Activated T-cell treated with anti-CD3 and anti-CD28 coated beads for 24 hours (primary cell): ENCODE measurements around the gene HIP1.
"Not testable (repeated sequence)": the region's sequence is repeated elsewhere in the genome, so short reads cannot be mapped to it uniquely, and the experiment has no call there.

ENCODE experiments used
- DNase-seq: peaks from one replicate; pipeline ENCODE4 v3.0.0-alpha.2; 2020; ENCODE audit warnings: low read depth

Gene HIP1

GRCh38 chr7:75716992-75717626 lies 21.6 kb downstream of the HIP1 start:
- DNase-seq = no peak

GRCh38 chr7:75715864-75716263 lies 22.9 kb downstream of the HIP1 start:
- DNase-seq = no peak

GRCh38 chr7:75712517-75713361 lies 26.0 kb downstream of the HIP1 start:
- DNase-seq = no peak

- no peak for DNase-seq
These were observed 26.9 kb downstream of the HIP1 start for GRCh38 chr7:75711656-75712514.

- DNase-seq = no peak
These were observed 27.7 kb downstream of the HIP1 start for GRCh38 chr7:75711076-75711475.

GRCh38 chr7:75704928-75705327 lies 33.8 kb downstream of the HIP1 start:
- DNase-seq = no peak

- no peak for DNase-seq
These were observed 36.2 kb downstream of the HIP1 start for GRCh38 chr7:75702515-75702914.

GRCh38 chr7:75699993-75700392 lies 38.7 kb downstream of the HIP1 start:
- DNase-seq = no peak

- no peak for DNase-seq
These were observed 40.4 kb downstream of the HIP1 start for GRCh38 chr7:75698358-75698757.

GRCh38 chr7:75696263-75697037 lies 42.3 kb downstream of the HIP1 start:
- DNase-seq = no peak

- no peak for DNase-seq
These were observed 43.9 kb downstream of the HIP1 start for GRCh38 chr7:75694638-75695399.

- DNase-seq = not testable (repeated sequence)
These were observed 45.1 kb downstream of the HIP1 start for GRCh38 chr7:75693668-75694067.

GRCh38 chr7:75691793-75692543 lies 46.8 kb downstream of the HIP1 start:
- DNase-seq = no peak

GRCh38 chr7:75690121-75690523 lies 48.6 kb downstream of the HIP1 start:
- DNase-seq = no peak

GRCh38 chr7:75689246-75690099 lies 49.3 kb downstream of the HIP1 start:
- no peak for DNase-seq

- DNase-seq = no peak
These were observed 50.3 kb downstream of the HIP1 start for GRCh38 chr7:75688200-75689136.

GRCh38 chr7:75687246-75688088 lies 51.3 kb downstream of the HIP1 start:
- no peak for DNase-seq
